Thoracic aorta (tissue), 2 donors: Measurements from ENCODE around the gene RNF217. TPM values are rescaled to one million over a fixed set of nuclear protein-coding genes. Genes with fewer than 3 reads are reported as not detected.
A peak's percentile ranks its signal among the peaks of the same experiment; 100 is the strongest.

ENCODE experiments used
- ATAC-seq: fragments of 150-250 bp; one replicate; pipeline ENCODE4 v1.8.0; 2017; ENCODE audit warnings: low read depth; ENCODE audit not compliant: insufficient number of reproducible peaks, low FRiP score
- DNase-seq: peaks from one replicate; pipeline ENCODE4 v3.0.0-alpha.2; 2020; ENCODE audit warnings: low spot score
- H3K27ac ChIP-seq, 2 donors: fragments of 200-600 bp; sonication (generic); 1 replicate in 1 of 2; 2 replicates in 1 of 2; pipeline ENCODE4 v1.5.1; 2016; ENCODE audit warnings: mild to moderate bottlenecking in 2 of 2, moderate library complexity in 2 of 2
- H3K27me3 ChIP-seq: fragments of 200-600 bp; sonication (generic); replicated peaks from 2 replicates; pipeline ENCODE4 v1.6.0; 2016; ENCODE audit warnings: mild to moderate bottlenecking; ENCODE audit not compliant: insufficient read depth
- H3K36me3 ChIP-seq: fragments of 200-600 bp; sonication (generic); one replicate; pipeline ENCODE4 v1.5.1; 2016
- H3K4me1 ChIP-seq, 2 donors: fragments of 200-600 bp; sonication (generic); 1 replicate in 1 of 2; 2 replicates in 1 of 2; pipeline versions ENCODE4 v1.5.1 to v1.6.0; 2016; ENCODE audit warnings: low read depth in 2 of 2, mild to moderate bottlenecking in 1 of 2; ENCODE audit not compliant: control insufficient read depth in 1 of 2
- H3K4me3 ChIP-seq: fragments of 200-600 bp; sonication (generic); 2 replicates; pipeline ENCODE4 v1.5.1; 2016; ENCODE audit warnings: mild to moderate bottlenecking
- H3K9me3 ChIP-seq: fragments of 200-600 bp; sonication (generic); 2 replicates; pipeline ENCODE4 v1.5.1; 2016
- total RNA-seq, 2 donors: library from RNA; depleted of rRNA; stranded (reverse); fragments of >200 nt; gene quantifications; one replicate each; pipeline versions ENCODE4 v1.1.0 to v1.2.3, GENCODE V29; 2016
- TF ChIP-seq, protein P1 (sequence below): fragments of 200-600 bp; sonication (generic); IDR thresholded peaks from one replicate; pipeline ENCODE4 v1.5.1; 2019; ENCODE audit warnings: antibody characterized with exemption

RNF217 gene
- total RNA-seq, 2 donors from 2014 or later: 36.3 to 44.2 TPM

DNA sequence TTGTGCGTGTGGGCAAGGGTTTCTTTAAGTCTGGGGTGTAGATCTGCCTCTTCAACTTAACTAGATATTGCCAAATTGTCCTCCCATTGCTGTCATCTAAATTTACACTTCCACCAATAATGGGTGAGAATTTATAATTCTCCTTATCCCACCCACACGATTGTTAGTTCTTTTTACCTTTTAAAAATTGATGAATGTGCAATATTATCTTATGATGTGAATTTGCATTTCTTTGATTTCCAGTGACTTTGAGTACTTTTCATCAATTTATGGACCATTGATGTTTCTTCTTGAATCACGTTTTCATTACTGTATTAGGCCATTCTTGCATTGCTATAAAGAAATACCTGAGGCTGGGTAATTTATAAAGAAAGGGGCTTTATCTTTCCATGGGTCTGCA, 174.1 kb downstream of the RNF217 start:
- no peaks in the 10 kb centered on the region for H3K27me3 ChIP-seq
- TF ChIP-seq, protein P1, sequence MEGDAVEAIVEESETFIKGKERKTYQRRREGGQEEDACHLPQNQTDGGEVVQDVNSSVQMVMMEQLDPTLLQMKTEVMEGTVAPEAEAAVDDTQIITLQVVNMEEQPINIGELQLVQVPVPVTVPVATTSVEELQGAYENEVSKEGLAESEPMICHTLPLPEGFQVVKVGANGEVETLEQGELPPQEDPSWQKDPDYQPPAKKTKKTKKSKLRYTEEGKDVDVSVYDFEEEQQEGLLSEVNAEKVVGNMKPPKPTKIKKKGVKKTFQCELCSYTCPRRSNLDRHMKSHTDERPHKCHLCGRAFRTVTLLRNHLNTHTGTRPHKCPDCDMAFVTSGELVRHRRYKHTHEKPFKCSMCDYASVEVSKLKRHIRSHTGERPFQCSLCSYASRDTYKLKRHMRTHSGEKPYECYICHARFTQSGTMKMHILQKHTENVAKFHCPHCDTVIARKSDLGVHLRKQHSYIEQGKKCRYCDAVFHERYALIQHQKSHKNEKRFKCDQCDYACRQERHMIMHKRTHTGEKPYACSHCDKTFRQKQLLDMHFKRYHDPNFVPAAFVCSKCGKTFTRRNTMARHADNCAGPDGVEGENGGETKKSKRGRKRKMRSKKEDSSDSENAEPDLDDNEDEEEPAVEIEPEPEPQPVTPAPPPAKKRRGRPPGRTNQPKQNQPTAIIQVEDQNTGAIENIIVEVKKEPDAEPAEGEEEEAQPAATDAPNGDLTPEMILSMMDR: no peak
- ATAC-seq (no peak), DNase-seq (no peak)
- H3K9me3 ChIP-seq: no peaks in the 10 kb centered on the region
- H3K36me3 ChIP-seq: no peaks in the 10 kb centered on the region
- H3K4me3 ChIP-seq: no peak overlapping the region
- no peaks in the 10 kb centered on the region for H3K4me1 ChIP-seq
- H3K27ac ChIP-seq: no peak overlapping the region

DNA sequence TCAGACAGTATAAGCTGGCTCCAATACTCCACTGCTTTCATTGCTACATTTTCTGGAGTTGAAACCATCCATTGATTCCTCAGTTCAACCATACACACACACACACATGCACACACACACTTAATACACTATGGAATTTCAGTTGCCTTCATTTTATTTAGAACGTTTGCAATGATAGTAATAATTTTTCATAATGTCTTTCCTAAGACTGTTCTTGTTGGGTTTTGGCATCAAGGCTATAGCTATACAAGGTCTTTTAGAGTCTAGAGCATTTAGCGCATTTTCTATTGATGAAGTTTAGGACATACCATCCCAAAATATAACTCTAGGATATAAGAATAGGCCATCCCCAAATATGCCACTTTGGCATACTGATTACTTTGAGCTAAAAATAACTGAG, 175.8 kb downstream of the RNF217 start:
- no peak for DNase-seq
- ATAC-seq: no peak
- Histone ChIP-seq H3K9me3 (no peaks in the 10 kb centered on the region), H3K4me1 (peaks cover 0 to 5% of the 10 kb centered on the region in 2 donors), H3K36me3 (no peaks in the 10 kb centered on the region), H3K27ac (no peak overlapping the region), H3K4me3 (no peak overlapping the region), H3K27me3 (no peaks in the 10 kb centered on the region)
- TF ChIP-seq, protein P1: no peak

DNA sequence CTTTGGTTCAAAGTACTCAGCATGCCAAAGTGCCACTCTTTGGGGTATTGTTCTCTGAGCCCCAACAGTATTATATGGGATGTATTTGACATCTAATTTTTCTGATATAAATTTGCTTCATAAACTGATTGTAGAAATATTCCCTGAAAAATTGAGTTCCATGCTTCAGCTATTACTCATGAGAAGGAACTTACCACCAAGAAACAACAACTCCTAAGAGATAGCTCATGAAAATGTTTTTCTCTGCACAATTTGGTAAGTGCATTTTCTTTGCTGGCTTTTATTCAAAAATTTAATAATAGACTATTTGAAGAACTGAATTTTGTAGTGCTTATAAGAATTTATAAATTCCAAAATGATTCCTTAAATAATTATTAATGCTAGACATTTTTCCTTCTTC, 178.6 kb downstream of the RNF217 start:
- DNase-seq: no peak
- no peak for ATAC-seq
- TF ChIP-seq, protein P1: no peak
- Histone ChIP-seq H3K4me3 (no peak overlapping the region), H3K27me3 (no peaks in the 10 kb centered on the region), H3K27ac (peak overlapping the region in 1 of 2 donors; percentile 8), H3K36me3 (no peaks in the 10 kb centered on the region), H3K9me3 (no peaks in the 10 kb centered on the region), H3K4me1 (peaks cover 0 to 6% of the 10 kb centered on the region in 2 donors)

Other genes with a start within 250 kb of the RNF217 start
- 10 to 100 TPM; 37.1 to 73.5 TPM for gene TPD52L1, start 191.3 kb downstream of the RNF217 start, total RNA-seq